ENCODE measurements around the gene PRRG2.

Gene PRRG2

DNA sequence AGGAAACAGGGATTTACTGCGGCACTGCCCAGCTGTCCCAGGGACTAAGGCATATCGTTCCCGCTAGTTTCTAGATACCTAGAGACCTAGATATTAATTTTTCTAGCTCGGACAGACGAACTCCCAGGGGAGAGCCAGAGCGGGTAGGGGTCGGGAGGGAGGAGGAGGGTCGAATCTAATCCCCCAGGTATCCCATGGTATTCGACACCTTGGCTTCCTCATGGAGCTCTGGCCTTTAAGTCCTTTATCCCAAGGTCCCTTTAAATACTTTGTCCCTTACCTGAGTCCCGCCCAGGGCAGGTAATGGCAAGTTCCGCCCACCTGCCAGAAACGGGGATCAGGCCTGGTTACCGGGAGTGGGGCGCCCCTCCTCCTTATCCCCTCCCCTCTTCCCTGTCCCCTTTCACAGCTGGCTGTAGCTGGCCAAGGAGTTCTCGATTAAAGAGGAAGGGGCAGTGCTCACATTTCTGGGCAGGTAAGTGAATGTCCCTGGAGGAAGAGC, at the start of gene PRRG2:
PRRG2 (plus strand) TSS at position 310 of the 502 bp plus-strand sequence. CDS start 1,904 bp downstream, outside the sequence.
- DNase-seq = no peak

DNA sequence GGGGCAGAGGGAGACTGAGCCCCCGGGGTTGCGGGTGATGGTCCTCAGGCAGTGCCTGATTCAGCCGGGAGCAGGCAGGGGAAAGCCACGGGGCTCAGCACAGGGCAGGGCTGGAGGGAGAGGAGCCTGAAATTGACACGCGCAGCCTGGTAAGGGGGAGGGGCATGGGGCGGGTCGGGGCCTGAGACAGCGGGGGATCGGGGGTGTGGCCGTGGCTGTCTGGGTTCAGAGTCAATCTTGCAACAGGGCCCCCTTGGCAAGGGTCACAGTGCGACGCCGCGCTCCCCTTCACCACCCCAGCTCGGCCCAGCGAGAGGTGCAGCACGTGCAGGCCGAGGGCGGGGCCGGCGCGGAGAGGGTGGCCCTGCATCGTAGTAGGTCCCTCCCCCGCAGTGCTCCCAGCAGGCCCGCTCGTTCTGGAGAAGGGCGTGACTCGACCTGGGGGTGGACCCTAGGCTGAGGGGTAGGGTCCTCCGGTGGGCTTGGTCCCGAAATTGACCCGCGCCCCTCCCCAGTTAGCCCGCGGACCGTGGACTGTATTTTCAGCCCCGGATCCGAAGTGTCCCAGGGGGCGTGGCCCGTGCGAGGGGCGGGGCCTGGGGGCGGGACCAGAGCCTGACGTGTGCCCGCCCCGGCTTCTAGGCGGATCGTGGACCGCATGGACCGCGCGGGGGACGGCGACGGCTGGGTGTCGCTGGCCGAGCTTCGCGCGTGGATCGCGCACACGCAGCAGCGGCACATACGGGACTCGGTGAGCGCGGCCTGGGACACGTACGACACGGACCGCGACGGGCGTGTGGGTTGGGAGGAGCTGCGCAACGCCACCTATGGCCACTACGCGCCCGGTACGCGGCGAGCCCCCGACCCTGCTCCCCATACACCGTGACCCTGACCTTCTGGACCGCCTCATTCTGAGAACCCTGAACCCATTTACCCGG, 47.3 kb upstream of the PRRG2 start:
- peak; percentile 68 for DNase-seq

DNA sequence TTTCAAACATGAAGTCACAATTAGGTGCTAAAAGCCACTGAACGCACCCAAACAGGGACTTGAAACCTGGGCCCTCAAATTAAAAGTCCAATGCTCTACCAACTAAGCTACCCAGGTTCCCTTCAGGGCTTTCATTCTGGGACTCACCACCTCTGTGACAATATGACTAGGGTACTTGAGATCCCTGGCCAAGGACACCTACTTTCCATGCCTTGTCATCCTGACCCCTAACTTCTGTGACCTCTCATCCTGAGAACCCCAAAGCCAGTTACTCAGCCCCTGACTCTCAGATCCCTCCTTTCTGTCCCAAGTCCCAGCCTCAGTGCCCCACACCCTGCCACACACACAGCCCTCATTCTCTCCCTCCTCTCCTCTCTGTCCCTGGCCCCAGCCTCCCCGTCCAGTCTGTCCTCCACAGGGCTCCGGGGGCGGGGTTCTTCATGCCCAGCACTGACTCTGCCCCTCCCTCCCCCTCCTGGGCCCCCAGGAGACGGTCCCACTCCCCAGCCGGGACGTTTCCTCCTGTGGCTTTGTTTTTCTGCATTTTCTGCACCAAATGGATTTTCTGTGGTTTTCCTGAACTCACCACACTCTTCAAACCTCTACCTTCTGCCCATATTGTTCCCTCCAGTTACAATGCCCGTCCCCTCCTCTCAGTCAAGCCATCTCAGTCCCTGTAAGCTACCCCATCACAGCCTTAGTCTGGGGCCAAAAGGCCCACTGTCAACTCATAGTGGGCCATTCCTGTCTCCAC, 46.3 kb upstream of the PRRG2 start:
- DNase-seq = no peak

DNA sequence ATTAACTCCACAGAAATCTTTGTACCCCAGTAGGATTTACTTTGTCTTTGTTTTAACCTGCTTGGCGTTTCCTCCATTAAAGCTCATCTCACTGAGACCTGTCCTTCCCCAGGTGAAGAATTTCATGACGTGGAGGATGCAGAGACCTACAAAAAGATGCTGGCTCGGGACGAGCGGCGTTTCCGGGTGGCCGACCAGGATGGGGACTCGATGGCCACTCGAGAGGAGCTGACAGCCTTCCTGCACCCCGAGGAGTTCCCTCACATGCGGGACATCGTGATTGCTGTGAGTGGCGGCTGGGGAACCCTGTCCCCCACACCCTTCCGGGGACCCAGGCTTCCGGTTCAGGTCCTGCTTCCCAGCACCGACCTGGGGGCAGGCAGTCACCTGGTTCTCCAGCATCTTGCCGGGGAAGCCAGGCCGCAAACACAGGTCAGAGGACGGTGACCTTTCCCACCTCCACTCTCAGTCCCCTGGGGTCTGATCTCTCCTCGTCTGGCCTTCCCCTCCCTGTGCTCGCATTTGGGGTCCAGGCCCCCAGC, 44.1 kb upstream of the PRRG2 start:
- no peak for DNase-seq

DNA sequence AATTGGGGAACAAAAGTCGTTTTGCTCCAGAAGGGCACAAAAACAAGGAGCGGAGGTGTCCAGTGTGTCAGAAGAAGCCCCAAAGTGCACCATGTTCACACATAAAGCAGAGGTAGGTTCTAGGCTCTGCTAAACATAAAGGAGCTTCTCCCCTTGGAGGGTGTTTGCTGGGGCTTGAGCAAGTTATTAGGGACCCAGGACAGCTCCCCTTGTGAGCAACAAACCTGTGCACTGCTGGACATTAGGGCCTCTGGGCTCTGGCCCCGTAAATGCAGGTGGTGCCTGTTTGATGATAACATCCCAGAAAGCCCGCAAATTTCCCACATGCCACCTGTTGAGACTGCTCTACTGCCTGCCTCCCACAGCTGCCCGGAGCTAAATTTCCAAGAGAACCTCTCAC, 42.5 kb upstream of the PRRG2 start:
- no peak for DNase-seq

DNA sequence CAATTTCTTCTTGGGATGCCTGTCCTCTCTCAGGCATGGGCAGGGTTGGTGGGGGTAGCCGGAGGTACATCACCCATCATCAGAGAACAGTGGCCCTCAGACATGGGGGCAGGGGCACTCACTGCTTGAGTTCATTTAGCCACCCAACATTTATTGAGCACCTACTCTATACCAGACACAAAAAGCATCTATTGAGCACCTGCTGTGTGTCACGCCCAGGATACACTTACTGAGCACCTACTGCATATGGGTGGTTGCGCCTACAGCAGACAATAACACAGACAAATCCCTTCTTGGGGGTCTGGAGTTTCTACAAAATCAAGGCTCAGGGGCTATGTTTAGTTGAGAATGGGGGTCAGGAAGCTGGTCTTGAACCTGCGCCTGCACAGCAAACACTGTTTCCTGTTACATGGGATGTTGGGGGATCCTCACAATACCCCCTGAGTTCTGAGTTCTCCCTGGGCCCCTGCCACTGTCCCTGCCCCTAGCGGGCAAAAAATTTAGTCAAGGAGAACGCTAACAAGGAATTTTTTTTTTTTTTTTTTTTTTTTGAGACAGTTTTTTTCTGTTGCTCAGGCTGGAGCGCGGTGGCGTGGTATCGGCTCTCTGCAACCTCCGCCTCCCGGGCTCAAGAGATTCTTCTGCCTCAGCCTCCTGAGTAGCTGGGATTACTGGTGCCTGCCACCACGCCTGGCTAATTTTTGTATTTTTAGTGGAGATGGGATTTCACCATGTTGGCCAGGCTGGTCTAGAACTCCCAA, 41.7 kb upstream of the PRRG2 start:
- DNase-seq = no peak

DNA sequence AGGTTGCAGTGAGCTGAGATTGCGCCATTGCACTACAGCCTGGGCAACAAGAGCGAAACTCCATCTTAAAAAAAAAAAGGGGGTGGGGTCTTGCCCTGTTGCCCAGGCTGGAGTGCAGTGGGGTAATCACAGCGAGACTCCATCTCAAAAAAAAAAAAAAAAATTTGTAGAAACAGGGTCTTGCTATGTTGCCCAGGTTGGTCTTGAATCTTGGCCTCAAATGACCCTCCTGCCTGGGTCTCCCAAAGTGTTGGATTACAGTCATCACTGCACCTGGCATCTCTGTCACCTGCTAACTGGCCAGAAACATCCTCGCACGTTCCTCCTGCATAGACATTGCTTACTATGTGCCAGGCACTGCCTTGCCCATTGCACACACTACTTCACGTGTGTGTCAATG, 39.2 kb upstream of the PRRG2 start:
- no peak for DNase-seq

DNA sequence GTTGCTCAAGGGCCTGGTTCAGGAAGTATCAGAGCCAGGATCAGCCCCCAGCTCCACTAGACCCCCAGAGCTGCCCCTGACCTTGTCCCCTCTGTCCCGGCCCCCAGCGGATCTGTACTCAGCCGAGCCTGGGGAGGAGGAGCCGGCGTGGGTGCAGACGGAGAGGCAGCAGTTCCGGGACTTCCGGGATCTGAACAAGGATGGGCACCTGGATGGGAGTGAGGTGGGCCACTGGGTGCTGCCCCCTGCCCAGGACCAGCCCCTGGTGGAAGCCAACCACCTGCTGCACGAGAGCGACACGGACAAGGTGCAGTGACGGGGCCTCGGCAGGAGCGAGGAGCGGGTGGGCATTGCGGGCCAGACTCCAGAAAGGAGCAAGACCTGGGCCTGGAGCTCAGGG, 38.7 kb upstream of the PRRG2 start:
- no peak for DNase-seq

DNA sequence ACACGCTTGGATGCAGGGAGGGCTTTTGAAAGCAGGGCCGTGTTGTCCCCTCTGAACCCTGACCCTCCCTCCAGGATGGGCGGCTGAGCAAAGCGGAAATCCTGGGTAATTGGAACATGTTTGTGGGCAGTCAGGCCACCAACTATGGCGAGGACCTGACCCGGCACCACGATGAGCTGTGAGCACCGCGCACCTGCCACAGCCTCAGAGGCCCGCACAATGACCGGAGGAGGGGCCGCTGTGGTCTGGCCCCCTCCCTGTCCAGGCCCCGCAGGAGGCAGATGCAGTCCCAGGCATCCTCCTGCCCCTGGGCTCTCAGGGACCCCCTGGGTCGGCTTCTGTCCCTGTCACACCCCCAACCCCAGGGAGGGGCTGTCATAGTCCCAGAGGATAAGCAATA, 38.1 kb upstream of the PRRG2 start:
- DNase-seq = no peak

DNA sequence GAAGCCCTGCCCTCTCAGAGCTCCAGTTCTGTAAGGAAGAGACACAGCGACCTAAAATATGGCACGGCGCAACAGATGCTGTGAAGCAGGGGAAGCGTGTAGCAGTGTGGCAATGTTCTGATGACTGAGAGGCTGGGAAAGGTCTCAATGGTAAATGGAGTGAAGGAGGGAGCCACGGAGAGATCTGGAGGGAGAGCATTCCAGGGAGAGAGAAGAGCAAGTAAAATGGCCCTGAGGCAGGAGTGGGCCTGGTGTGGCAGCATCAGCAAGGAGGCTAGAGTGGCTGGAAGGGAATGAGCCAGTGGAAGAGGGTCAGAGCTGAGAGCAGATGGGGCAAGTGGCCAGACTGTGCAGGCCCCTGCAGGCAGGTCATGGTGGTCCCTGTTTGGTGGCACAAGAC, 37.0 kb upstream of the PRRG2 start:
- DNase-seq = no peak

DNA sequence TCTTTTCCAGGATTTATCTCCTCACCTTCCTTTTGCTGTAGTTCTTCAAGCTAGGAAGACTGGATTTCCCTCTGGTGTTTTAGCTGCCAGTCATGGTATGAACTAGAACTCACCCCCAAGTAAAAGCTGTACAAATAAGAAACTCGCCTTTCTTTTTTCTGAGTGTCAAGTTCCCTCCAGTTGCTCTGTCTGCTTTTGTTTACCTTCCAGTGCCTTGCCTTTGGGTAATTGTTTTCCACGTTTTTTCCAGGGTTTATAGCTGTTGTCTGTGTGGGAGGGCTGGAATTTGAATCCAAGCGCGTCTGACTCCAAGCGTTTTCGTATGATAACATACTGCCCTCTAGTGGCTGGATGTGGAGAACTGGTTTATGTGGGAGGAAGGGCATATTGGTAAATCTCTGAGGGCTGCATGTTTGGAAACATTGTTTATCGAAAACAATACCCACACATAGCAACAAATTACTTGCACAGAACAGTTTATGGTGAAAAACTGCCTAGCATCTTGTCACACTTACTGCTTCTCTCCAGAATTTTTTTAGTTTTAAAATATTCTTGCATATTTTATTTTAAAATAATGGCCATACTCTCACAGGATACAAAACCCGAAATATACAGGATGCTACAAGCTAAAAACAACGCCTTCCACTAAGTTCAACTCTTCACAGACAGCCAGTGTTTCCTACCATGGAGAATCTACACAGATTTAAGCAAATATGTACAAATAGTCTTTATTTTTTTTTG, 34.1 kb upstream of the PRRG2 start:
- DNase-seq = peak; percentile 85

DNA sequence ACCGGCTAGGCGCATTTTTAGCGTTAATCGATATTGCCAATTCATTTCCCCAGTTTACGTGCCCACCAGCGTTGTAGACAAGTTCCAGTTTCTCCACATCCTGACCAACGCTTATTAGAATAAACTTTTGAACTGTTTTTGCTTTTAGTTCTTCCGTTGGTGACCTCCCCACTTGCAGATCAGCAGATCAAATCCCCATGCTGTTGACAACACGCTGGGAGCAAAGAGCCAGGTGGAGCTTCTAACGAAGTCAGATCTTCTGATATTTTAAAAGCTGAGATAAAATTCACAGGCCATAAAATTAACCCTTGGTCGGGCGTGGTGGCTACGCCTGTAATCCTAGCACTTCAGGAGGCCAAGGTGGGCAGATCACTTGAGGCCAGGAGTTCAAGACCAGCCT, 32.1 kb upstream of the PRRG2 start:
- no peak for DNase-seq

DNA sequence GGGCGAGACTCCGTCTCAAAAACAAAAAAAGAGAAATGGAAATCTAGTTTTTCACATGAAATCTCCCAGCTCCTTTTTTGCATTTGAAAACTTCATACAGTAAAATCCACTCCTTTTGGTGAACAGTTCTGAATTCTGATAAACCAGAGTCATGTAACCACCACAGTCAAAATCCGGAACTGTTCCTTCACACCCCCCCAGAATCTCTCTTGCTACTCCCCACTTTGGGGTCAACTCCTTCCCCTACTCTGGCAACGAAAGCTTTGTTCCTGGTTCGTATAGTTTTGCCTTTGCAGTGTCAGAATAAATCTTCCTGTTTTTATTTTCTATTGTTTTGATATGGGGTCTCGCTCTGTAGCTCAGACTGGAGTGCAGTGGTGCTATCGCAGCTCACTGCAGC, 29.6 kb upstream of the PRRG2 start:
- peak; percentile 22 for DNase-seq

DNA sequence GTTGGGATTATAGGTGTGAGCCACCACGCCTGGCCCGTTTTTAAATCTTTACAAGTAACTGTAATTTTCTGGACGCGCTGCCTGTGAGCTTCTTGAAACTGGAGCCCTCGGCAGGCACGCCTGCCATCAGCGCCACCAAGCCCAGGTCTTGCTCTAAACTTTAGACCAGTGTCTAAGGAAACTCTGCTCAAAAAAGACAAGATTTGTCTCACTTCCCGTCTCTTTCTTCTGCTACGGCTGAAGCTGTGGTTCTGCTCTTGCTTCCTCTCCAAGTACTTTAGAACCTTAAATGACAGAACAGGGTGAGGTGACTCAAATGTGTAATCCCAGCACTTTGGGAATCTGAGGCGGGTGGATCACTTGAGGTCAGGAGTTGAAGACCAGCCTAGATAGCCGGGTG, 28.4 kb upstream of the PRRG2 start:
- peak; percentile 68 for DNase-seq

DNA sequence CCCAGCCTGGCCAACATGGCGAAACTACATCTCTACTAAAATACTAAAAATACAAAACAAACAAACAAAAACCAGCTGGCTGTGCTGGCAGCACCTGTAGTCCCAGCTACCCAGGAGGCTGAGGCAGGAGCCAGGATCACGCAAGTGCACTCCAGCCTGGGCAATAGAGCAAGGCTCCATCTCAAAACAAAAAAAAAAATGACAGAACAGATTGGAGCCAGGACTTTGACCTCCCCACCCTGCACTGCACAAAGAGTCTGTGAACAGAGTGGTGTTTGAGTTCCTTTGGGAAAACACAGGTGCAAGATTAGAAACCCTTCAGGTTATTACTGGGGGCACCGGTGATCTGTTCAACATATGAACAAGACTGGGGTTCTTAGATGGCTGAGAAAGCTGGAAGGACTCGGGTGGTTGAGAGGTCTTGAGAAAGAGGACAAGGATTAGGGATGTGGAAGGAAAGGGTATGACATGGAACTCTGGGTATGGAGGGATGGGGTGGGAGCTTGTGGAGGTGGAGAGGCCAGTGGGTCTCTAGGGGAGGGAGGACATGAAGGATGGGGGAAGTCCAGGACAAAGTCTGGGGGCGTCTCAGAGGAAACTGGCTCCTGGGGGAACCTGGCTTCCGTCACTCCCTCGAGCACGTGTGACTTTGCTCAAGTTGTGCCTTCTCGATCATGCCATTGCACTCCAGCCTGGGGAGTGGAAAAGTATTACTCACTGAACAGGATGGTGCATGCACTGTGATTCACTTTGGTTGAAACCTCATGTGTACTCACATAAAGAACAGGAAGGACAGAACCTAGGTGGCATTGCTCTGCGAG, 27.5 kb upstream of the PRRG2 start:
- peak; percentile 51 for DNase-seq

DNA sequence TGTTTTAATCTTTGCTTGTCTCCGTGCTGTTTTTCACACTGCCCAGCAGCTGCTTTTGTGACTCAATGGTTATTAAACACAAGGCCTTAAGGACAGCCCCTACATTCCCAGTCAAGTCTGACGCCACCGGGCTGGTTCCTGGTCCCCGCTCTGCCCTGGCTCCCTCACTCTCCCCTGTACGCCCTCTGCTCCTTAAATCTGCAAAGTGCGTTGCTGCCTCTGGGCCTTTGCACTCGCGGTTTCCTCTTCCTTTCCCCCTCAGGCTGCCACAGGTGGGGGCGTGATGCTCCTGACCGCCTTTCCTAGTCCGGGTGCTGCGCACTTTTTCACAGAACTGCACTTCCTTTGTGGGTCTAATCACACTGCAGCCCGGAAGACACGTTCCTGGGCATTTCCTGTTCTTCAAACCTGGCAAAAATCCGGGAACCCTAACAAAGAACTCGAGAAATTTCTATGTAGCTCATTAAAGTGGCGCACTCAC, 26.4 kb upstream of the PRRG2 start:
- DNase-seq = no peak

DNA sequence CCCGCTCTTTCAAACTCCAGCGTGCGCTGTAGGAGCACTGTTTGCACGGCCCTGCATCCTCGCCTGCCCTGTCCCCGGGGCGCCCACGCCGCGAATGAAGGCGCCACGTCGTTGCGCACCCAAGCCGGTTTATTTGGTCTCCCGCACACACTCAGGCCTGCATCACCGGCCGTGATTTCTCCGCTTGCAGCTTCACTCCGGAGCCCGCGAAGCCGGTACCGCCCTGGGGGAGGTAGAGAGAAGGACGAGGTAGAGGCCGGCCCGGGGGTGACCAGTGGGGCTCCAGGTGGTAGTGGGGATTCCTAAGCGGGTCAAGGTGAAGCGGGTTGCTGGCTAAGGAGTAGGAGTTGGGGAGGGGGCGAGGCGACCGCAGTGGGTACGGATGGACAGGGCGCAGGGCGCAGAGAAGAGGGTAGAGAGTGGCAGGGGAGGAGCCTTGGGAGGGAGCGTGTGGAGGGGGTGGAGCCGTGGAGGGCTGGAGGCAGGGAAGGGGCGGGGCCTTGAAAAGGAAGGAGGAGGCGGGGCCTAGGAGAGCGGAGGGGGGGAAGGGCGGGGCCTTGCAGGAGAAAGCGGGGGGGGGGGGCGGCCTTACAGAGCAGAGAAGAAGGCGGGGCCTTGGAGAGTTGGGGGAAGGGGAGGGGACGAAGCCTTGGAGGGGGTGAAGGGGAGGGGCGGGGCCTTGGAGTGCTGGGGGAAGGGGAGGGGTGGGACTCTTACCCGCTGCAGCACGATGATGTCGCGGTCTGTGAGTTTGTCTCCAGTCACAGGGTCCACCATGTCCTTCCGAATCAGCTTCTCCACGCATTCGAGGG, 25.3 kb upstream of the PRRG2 start:
- DNase-seq = peak; percentile 19

DNA sequence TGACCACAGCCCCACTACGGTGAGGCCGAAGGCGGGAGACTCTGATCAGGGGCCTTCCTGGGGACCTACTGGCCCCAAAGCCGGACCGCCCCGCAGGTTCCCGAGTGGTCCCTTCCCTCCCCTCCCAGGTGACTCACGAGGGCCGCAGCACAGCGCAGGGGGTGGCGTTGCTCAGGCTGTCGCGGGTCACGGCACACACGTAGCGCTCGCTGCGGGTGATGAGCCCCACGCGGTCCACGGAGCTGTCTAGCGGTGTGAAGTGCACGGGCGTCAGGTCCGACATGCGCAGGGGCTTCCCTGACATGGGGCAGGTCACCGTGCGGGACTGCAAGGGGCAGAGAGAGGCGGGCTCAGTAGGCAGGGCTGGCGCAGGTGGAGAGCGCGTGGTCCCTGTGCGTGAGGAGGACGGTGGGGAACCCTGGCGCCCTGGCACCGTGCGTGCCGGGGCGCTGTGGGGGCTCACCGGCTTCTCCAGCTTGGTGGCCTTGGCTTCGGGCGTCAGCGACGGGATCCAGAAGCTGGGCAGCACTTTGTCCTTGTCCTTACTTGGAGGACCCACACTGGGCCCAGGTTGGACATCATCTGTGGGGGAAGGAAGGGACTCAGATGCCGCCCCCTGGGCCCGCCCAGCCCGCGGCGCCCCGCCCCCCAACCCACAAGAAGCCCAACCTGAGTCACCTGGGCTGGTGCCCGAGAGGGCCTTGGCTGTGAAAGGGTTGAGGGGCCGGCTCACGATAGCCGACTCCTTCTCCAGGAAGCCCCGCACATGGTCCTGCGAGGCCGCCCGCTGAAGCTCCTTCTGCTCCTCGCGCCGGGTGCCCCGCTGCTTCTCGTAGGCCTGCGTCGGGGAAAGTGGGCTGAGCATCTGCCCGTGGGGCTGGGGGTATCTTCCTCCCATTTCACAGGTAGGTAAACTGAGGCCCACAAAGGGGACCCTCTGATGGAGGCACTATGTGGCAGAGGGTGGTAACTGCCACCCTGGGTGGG, 24.4 kb upstream of the PRRG2 start:
- no peak for DNase-seq
